Esophagus squamous epithelium (tissue), 5 donors: ENCODE measurements around the gene ZNF646. TPM values are rescaled to one million over a fixed set of nuclear protein-coding genes. Genes with fewer than 3 reads are reported as not detected.

Experiments
- DNase-seq: peaks from one replicate; lab custom pipeline; 2025; lab: John Stamatoyannopoulos, UW
- H3K27ac ChIP-seq, 4 donors: fragments of 200-600 bp; sonication (generic); one replicate each; pipeline ENCODE4 v1.5.1; 2016 to 2019; ENCODE audit warnings: mild to moderate bottlenecking in 1 of 4
- H3K27me3 ChIP-seq, 4 donors: fragments of 200-600 bp; sonication (generic); 1 replicate in 3 of 4; 2 replicates in 1 of 4; pipeline versions ENCODE4 v1.5.1 to v1.6.0; 2017 to 2021; ENCODE audit warnings: antibody characterized with exemption in 1 of 4
- H3K36me3 ChIP-seq, 3 donors: fragments of 200-600 bp; sonication (generic); one replicate each; pipeline ENCODE4 v1.5.1; 2016 to 2019
- H3K4me1 ChIP-seq, 3 donors: fragments of 200-600 bp; sonication (generic); one replicate each; pipeline ENCODE4 v1.5.1; 2017 to 2019
- H3K4me3 ChIP-seq, 4 donors: fragments of 200-600 bp; sonication (generic); 1 replicate in 3 of 4; 2 replicates in 1 of 4; pipeline ENCODE4 v1.5.1; 2016 to 2019; ENCODE audit warnings: mild to moderate bottlenecking in 2 of 4, moderate library complexity in 1 of 4
- H3K9me3 ChIP-seq, 3 donors: fragments of 200-600 bp; sonication (generic); one replicate each; pipeline ENCODE4 v1.5.1; 2016 to 2019
- CTCF ChIP-seq, 6 experiments: fragments of 450-650 bp in 4 of 6; fragments of 200-600 bp in 2 of 6; sonication (generic) in 2 of 6; IDR thresholded peaks; one replicate each; pipeline ENCODE4 v1.5.1; 2016 to 2019; ENCODE audit warnings: antibody characterized with exemption in 6 of 6, mild to moderate bottlenecking in 4 of 6, moderate library complexity in 4 of 6
- POLR2A ChIP-seq, 4 donors: fragments of 450-650 bp; IDR thresholded peaks; one replicate each; pipeline ENCODE4 v1.6.1; 2017; ENCODE audit warnings: antibody characterized with exemption in 4 of 4, mild to moderate bottlenecking in 4 of 4, moderate library complexity in 3 of 4
- WGBS, 2 donors: methylation state at CpG; one replicate each; pipeline ENCODE4 v1.1.5; 2018; 5-methylcytosine and 5-hydroxymethylcytosine counted together
- intact Hi-C: fragments of 100-400 bp; cut with DNase I; formaldehyde crosslinking; loops from one replicate; pipeline ENCODE4 v1.15.0; 2022
- total RNA-seq, 4 donors: library from RNA; depleted of rRNA; stranded (reverse); fragments of >200 nt; gene quantifications; one replicate each; pipeline ENCODE4 v1.1.0, GENCODE V29; 2016
- donor health status: DM: yes; HTN: yes; CAD: no.

The ZNF646 gene
- total RNA-seq, 4 donors from 2014 or later = 6.5 to 13.4 (median 10.0) TPM

- peaks cover 7 to 96% (median 18%) of the 10 kb centered on the region in 3 donors for H3K36me3 ChIP-seq
- H3K27ac ChIP-seq = no peak overlapping the region
- TF ChIP-seq POLR2A (IDR thresholded peaks at IDR 0.05) = no peak
- TF ChIP-seq CTCF (IDR thresholded peaks at IDR 0.05) = no peak
- DNase-seq = no peak
- 76% methylated on average over 3 of the region's 6 CpGs; no CpG with 5 or more reads in 1 of the 2 donors for WGBS, 2 donors
- no peaks in the 10 kb centered on the region for H3K9me3 ChIP-seq
- H3K27me3 ChIP-seq = no peaks in the 10 kb centered on the region
- peaks cover 0 to 9% (median 2%) of the 10 kb centered on the region in 3 donors for H3K4me1 ChIP-seq
- no peak overlapping the region for H3K4me3 ChIP-seq
- intact Hi-C loops = no loop called here
These were observed 12.3 kb downstream of the ZNF646 start for GRCh38 chr16:31086629-31086906.

- no peak overlapping the region for H3K27ac ChIP-seq
- H3K27me3 ChIP-seq = no peaks in the 10 kb centered on the region
- no peak overlapping the region for H3K4me3 ChIP-seq
- WGBS, 2 donors = 80 to 92% methylated on average over 1 to 4 of the region's 8 CpGs
- H3K9me3 ChIP-seq = no peaks in the 10 kb centered on the region
- TF ChIP-seq CTCF (IDR thresholded peaks at IDR 0.05) (no peak), POLR2A (IDR thresholded peaks at IDR 0.05) (no peak)
- intact Hi-C loops = no loop called here
- peaks cover 0 to under 1% (median 0%) of the 10 kb centered on the region in 3 donors for H3K4me1 ChIP-seq
- H3K36me3 ChIP-seq = peaks cover 7 to 89% (median 17%) of the 10 kb centered on the region in 3 donors
- no peak for DNase-seq
These were observed 13.3 kb downstream of the ZNF646 start for GRCh38 chr16:31087481-31087880.

GRCh38 chr16:31087971-31088370 is 13.7 kb downstream of the ZNF646 start:
- intact Hi-C loops = no loop called here
- Histone ChIP-seq H3K36me3 (peaks cover 7 to 84% (median 17%) of the 10 kb centered on the region in 3 donors), H3K27me3 (no peaks in the 10 kb centered on the region), H3K4me3 (no peak overlapping the region), H3K9me3 (no peaks in the 10 kb centered on the region), H3K27ac (no peak overlapping the region), H3K4me1 (peaks cover 0 to 5% (median 2%) of the 10 kb centered on the region in 3 donors)
- WGBS, 2 donors = 63 to 75% methylated on average over 1 to 3 of the region's 5 CpGs
- no peak for TF ChIP-seq CTCF (IDR thresholded peaks at IDR 0.05)
- TF ChIP-seq POLR2A (IDR thresholded peaks at IDR 0.05) = no peak
- DNase-seq = no peak

GRCh38 chr16:31088459-31089183 is 14.4 kb downstream of the ZNF646 start, which contains the start of gene PRSS53:
Gene PRSS53 (minus strand): TSS chr16:31088943. CDS start chr16:31088809, 134 bp downstream.
- Histone ChIP-seq H3K27me3 (no peaks in the 10 kb centered on the region), H3K4me1 (peaks cover 0 to 12% (median 8%) of the 10 kb centered on the region in 3 donors), H3K9me3 (no peaks in the 10 kb centered on the region), H3K27ac (no peak within 1 kb of the TSS), H3K4me3 (no peak within 1 kb of the TSS), H3K36me3 (peaks cover 7 to 78% (median 16%) of the 10 kb centered on the region in 3 donors)
- intact Hi-C loops = no loop called here
- 77 to 81% methylated on average over 6 of the region's 15 CpGs for WGBS, 2 donors
- DNase-seq = no peak
- no peak for TF ChIP-seq CTCF (IDR thresholded peaks at IDR 0.05)
- TF ChIP-seq POLR2A (IDR thresholded peaks at IDR 0.05) = no peak

- TF ChIP-seq CTCF (IDR thresholded peaks at IDR 0.05) = no peak
- no peak for TF ChIP-seq POLR2A (IDR thresholded peaks at IDR 0.05)
- H3K9me3 ChIP-seq = no peaks in the 10 kb centered on the region
- intact Hi-C loops = no loop called here
These were observed 15.0 kb downstream of the ZNF646 start for GRCh38 chr16:31089199-31089598.

More at GRCh38 chr16:31089199-31089598, 15.0 kb downstream of the ZNF646 start:
- Histone ChIP-seq H3K36me3 (peaks cover 7 to 72% (median 11%) of the 10 kb centered on the region in 3 donors), H3K27me3 (no peaks in the 10 kb centered on the region), H3K4me1 (peaks cover 6 to 17% (median 11%) of the 10 kb centered on the region in 3 donors), H3K27ac (no peak overlapping the region), H3K4me3 (no peak overlapping the region)
- DNase-seq = no peak
- WGBS, 2 donors = 96% methylated on average over 4 of the region's 8 CpGs; no CpG with 5 or more reads in 1 of the 2 donors
